Sigmoid colon (tissue), 7 donors: ENCODE measurements around the gene AGTPBP1. TPM values are rescaled to one million over a fixed set of nuclear protein-coding genes. Genes with fewer than 3 reads are reported as not detected.

Experiments used
- DNase-seq: peaks from one replicate; pipeline ENCODE4 v3.0.0-alpha.2; 2019
- H3K27ac ChIP-seq, 4 donors: fragments of 200-600 bp; sonication (generic); one replicate each; pipeline ENCODE4 v1.5.1; 2016 to 2019; ENCODE audit warnings: mild to moderate bottlenecking in 1 of 4
- H3K27me3 ChIP-seq, 3 donors: fragments of 200-600 bp; sonication (generic); one replicate each; pipeline ENCODE4 v1.5.1; 2019; ENCODE audit warnings: mild to moderate bottlenecking in 1 of 3
- H3K36me3 ChIP-seq, 4 donors: fragments of 200-600 bp; sonication (generic); one replicate each; pipeline ENCODE4 v1.5.1; 2016 to 2019
- H3K4me1 ChIP-seq, 4 donors: fragments of 200-600 bp; sonication (generic); one replicate each; pipeline ENCODE4 v1.5.1; 2017 to 2019
- H3K4me3 ChIP-seq, 4 donors: fragments of 200-600 bp; sonication (generic); one replicate each; pipeline ENCODE4 v1.5.1; 2017 to 2019; ENCODE audit warnings: mild to moderate bottlenecking in 2 of 4, moderate library complexity in 1 of 4
- H3K9me3 ChIP-seq, 4 donors: fragments of 200-600 bp in 3 of 4; sonication (generic) in 3 of 4; one replicate each; pipeline versions ENCODE4 v1.5.1 to v1.6.1; 2013 to 2019
- CTCF ChIP-seq, 4 experiments: fragments of 450-650 bp in 3 of 4; fragments of 200-600 bp in 1 of 4; IDR thresholded peaks; one replicate each; pipeline ENCODE4 v1.5.1; 2016 to 2019; ENCODE audit warnings: antibody characterized with exemption in 4 of 4, mild to moderate bottlenecking in 3 of 4, moderate library complexity in 2 of 4
- EP300 ChIP-seq, 4 donors: sonication (generic); formaldehyde crosslinking; IDR thresholded peaks; one replicate each; pipeline ENCODE4 v1.6.1; 2017; ENCODE audit warnings: antibody characterized with exemption in 4 of 4
- POLR2A ChIP-seq, 2 donors: fragments of 450-650 bp; IDR thresholded peaks; one replicate each; pipeline ENCODE4 v1.6.1; 2016; ENCODE audit warnings: antibody characterized with exemption in 2 of 2, mild to moderate bottlenecking in 2 of 2, moderate library complexity in 2 of 2
- POLR2AphosphoS5 ChIP-seq, 4 donors: sonication (generic); formaldehyde crosslinking; IDR thresholded peaks; one replicate each; pipeline ENCODE4 v1.6.1; 2017; ENCODE audit warnings: antibody characterized with exemption in 4 of 4
- WGBS, 2 donors: extraction: QIAGEN DNeasy Blood & Tissue Kit; methylation state at CpG; one replicate each; pipeline ENCODE4 v1.1.7; 2013; 5-methylcytosine and 5-hydroxymethylcytosine counted together
- intact Hi-C: fragments of 100-400 bp; cut with DNase I; formaldehyde crosslinking; loops from one replicate; pipeline ENCODE4 v1.15.1; 2023
- polyA plus RNA-seq, 3 donors: library from polyadenylated mRNA; stranded (reverse); fragments of 200-250 nt; gene quantifications; one replicate each; pipeline ENCODE4 v1.2.3, GENCODE V29; 2013
- total RNA-seq, 4 donors: library from RNA; depleted of rRNA; stranded (reverse); fragments of >200 nt; gene quantifications; one replicate each; pipeline ENCODE4 v1.1.0, GENCODE V29; 2016
- donor health status: healthy with polysubstance abuse.
- donor health status: Bipolar disorder and iron deficiency.
- donor health status: healthy.

AGTPBP1 gene
- total and polyA plus RNA-seq, 7 donors = 3.6 to 24.7 (median 17.1) TPM

GRCh38 chr9:85600675-85601263, 141.0 kb downstream of the AGTPBP1 start:
- Histone ChIP-seq H3K27ac (no peak overlapping the region), H3K4me3 (no peak overlapping the region), H3K27me3 (no peaks in the 10 kb centered on the region), H3K9me3 (no peaks in the 10 kb centered on the region), H3K36me3 (no peaks in the 10 kb centered on the region), H3K4me1 (no peaks in the 10 kb centered on the region)
- WGBS, 2 donors = 79 to 84% methylated on average over 8 of the region's 8 CpGs
- TF ChIP-seq EP300 (IDR thresholded peaks at IDR 0.05) (no peak), POLR2A (IDR thresholded peaks at IDR 0.05) (no peak), CTCF (IDR thresholded peaks at IDR 0.05) (no peak), POLR2AphosphoS5 (IDR thresholded peaks at IDR 0.05) (no peak)
- DNase-seq = no peak
- intact Hi-C loops = no loop called here

GRCh38 chr9:85599540-85600105, 142.1 kb downstream of the AGTPBP1 start:
- TF ChIP-seq POLR2A (IDR thresholded peaks at IDR 0.05) (no peak), CTCF (IDR thresholded peaks at IDR 0.05) (no peak), POLR2AphosphoS5 (IDR thresholded peaks at IDR 0.05) (no peak), EP300 (IDR thresholded peaks at IDR 0.05) (no peak)
- WGBS, 2 donors = 84 to 87% methylated on average over 3 of the region's 3 CpGs
- H3K27me3 ChIP-seq = no peaks in the 10 kb centered on the region
- H3K9me3 ChIP-seq = no peaks in the 10 kb centered on the region
- peaks cover 0 to 2% (median 0%) of the 10 kb centered on the region in 4 donors for H3K36me3 ChIP-seq
- intact Hi-C loops = no loop called here
- no peak overlapping the region for H3K4me3 ChIP-seq
- no peak for DNase-seq
- H3K27ac ChIP-seq = no peak overlapping the region
- no peaks in the 10 kb centered on the region for H3K4me1 ChIP-seq

- Histone ChIP-seq H3K4me3 (no peak overlapping the region), H3K4me1 (no peaks in the 10 kb centered on the region), H3K27ac (no peak overlapping the region), H3K27me3 (no peaks in the 10 kb centered on the region), H3K9me3 (no peaks in the 10 kb centered on the region), H3K36me3 (peaks cover 0 to 6% (median 0%) of the 10 kb centered on the region in 4 donors)
- DNase-seq = no peak
- intact Hi-C loops = no loop called here
- WGBS, 2 donors = 84 to 92% methylated on average over 3 of the region's 3 CpGs
- TF ChIP-seq CTCF (IDR thresholded peaks at IDR 0.05) (no peak), POLR2A (IDR thresholded peaks at IDR 0.05) (no peak), EP300 (IDR thresholded peaks at IDR 0.05) (no peak), POLR2AphosphoS5 (IDR thresholded peaks at IDR 0.05) (no peak)
Measured at GRCh38 chr9:85594316-85594715, 147.4 kb downstream of the AGTPBP1 start.

GRCh38 chr9:85586684-85587083, 155.1 kb downstream of the AGTPBP1 start:
- Histone ChIP-seq H3K27ac (no peak overlapping the region), H3K4me3 (no peak overlapping the region), H3K4me1 (no peaks in the 10 kb centered on the region), H3K27me3 (no peaks in the 10 kb centered on the region), H3K9me3 (no peaks in the 10 kb centered on the region), H3K36me3 (peaks cover 0 to 10% (median 0%) of the 10 kb centered on the region in 4 donors)
- TF ChIP-seq POLR2A (IDR thresholded peaks at IDR 0.05) = no peak
- no peak for TF ChIP-seq CTCF (IDR thresholded peaks at IDR 0.05)
- TF ChIP-seq EP300 (IDR thresholded peaks at IDR 0.05) = no peak
- TF ChIP-seq POLR2AphosphoS5 (IDR thresholded peaks at IDR 0.05) = no peak
- intact Hi-C loops = no loop called here
- WGBS, 2 donors = 46 to 78% methylated on average over 3 of the region's 3 CpGs
- no peak for DNase-seq
